PC-3 (cell line): ENCODE results near the gene MAGI1. TPM values are rescaled to one million over a fixed set of nuclear protein-coding genes. Genes with fewer than 3 reads are reported as not detected.

Source experiments
- ATAC-seq: fragments of 200-7000 bp; cut with Tn5 transposase; 2 replicates; pipeline ENCODE4 v1.9.1; 2020; ENCODE audit warnings: mild to moderate bottlenecking, moderate library complexity
- BruUV-seq: library from RNA; stranded (reverse); fragments of 400-500 nt; replicated peaks from 2 replicates; lab custom pipeline; 2021; lab: Mats Ljungman, UMichigan
- CTCF ChIA-PET: fragments of 300-600 bp; sonication (Branson Sonifier 250); formaldehyde crosslinking; loops from one replicate; lab custom pipeline; 2022; ENCODE audit warnings: antibody characterized with exemption; lab: Charles Lee
- POLR2A ChIA-PET: fragments of 300-600 bp; sonication (Branson Sonifier 250); formaldehyde crosslinking; loops from one replicate; lab custom pipeline; 2022; ENCODE audit warnings: antibody characterized with exemption; ENCODE audit not compliant: unreplicated experiment; lab: Charles Lee
- DNase-seq: peaks from one replicate; pipeline ENCODE4 v3.0.0-alpha.2; 2015
- H2AFZ ChIP-seq: fragments of 300-600 bp; sonication (generic); 2 replicates; pipeline ENCODE4 v1.6.0; 2016; ENCODE audit warnings: antibody characterized with exemption, low read length
- H3F3A ChIP-seq: fragments of 300-600 bp; sonication (generic); one replicate; pipeline ENCODE4 v1.6.0; 2017; ENCODE audit warnings: antibody characterized with exemption, low read length, control low read depth, mild to moderate bottlenecking; ENCODE audit not compliant: unreplicated experiment
- H3K27ac ChIP-seq: fragments of 300-600 bp; sonication (generic); 2 replicates; pipeline ENCODE4 v1.5.1; 2016; ENCODE audit warnings: mild to moderate bottlenecking, low read length
- H3K27me3 ChIP-seq: fragments of 300-600 bp; sonication (generic); 2 replicates; pipeline ENCODE4 v1.6.1; 2016; ENCODE audit warnings: low read length, mixed read lengths
- H3K36me3 ChIP-seq: fragments of 300-600 bp; sonication (generic); 2 replicates; pipeline ENCODE4 v1.6.1; 2016; ENCODE audit warnings: low read depth, mixed run types, low read length, mixed read lengths
- H3K4me1 ChIP-seq: fragments of 300-600 bp; sonication (generic); 2 replicates; pipeline ENCODE4 v1.5.1; 2016; ENCODE audit warnings: low read length; ENCODE audit not compliant: insufficient read depth
- H3K4me2 ChIP-seq: fragments of 300-600 bp; sonication (generic); 2 replicates; pipeline ENCODE4 v1.6.0; 2016; ENCODE audit warnings: low read length
- H3K4me3 ChIP-seq: fragments of 300-600 bp; sonication (generic); 2 replicates; pipeline ENCODE4 v1.5.1; 2016; ENCODE audit warnings: mild to moderate bottlenecking, low read length, mixed read lengths
- H3K79me2 ChIP-seq: fragments of 300-600 bp; sonication (generic); 2 replicates; pipeline ENCODE4 v1.6.1; 2017; ENCODE audit warnings: low read length, mixed read lengths
- H3K9ac ChIP-seq: fragments of 300-600 bp; sonication (generic); 2 replicates; pipeline ENCODE4 v1.6.0; 2016; ENCODE audit warnings: mild to moderate bottlenecking, low read length
- H3K9me2 ChIP-seq: fragments of 300-600 bp; sonication (generic); replicated peaks from 2 replicates; pipeline ENCODE4 v1.6.1; 2016; ENCODE audit warnings: mixed run types, low read length, mixed read lengths
- H3K9me3 ChIP-seq: fragments of 300-600 bp; sonication (generic); 2 replicates; pipeline ENCODE4 v1.6.1; 2016; ENCODE audit warnings: low read length, mixed read lengths
- H4K20me1 ChIP-seq: fragments of 300-600 bp; sonication (generic); 2 replicates; pipeline ENCODE4 v1.6.1; 2016; ENCODE audit warnings: low read length, mixed read lengths
- CTCF ChIP-seq: fragments of 300-600 bp; sonication (generic); conservative IDR thresholded peaks from 2 replicates; pipeline ENCODE4 v1.5.1; 2017; ENCODE audit warnings: antibody characterized with exemption, low read depth, mild to moderate bottlenecking, low read length
- EZH2 ChIP-seq: fragments of 300-600 bp; sonication (generic); IDR thresholded peaks from one replicate; pipeline ENCODE4 v1.6.1; 2017; ENCODE audit warnings: antibody characterized with exemption, mild to moderate bottlenecking, low read length; ENCODE audit not compliant: unreplicated experiment
- EZH2phosphoT487 ChIP-seq: fragments of 300-600 bp; sonication (generic); IDR thresholded peaks from 2 replicates; pipeline ENCODE4 v1.6.1; 2018; ENCODE audit warnings: mild to moderate bottlenecking, antibody characterized with exemption, low read length, borderline replicate concordance
- intact Hi-C: fragments of 100-400 bp; cut with micrococcal nuclease; formaldehyde crosslinking; loops from 2 replicates; pipeline ENCODE4 v1.9.0; 2023
- total RNA-seq: library from RNA; depleted of rRNA; stranded (reverse); fragments of >200 nt; gene quantifications from 2 replicates; pipeline ENCODE4 v1.2.3, GENCODE V29; 2014

MAGI1 gene
- total RNA-seq, 1 experiment from 2014 or later: 8.9 TPM

- intact Hi-C loops: no loop called here
- H3K4me3 ChIP-seq: no peak overlapping the region
Measured at GRCh38 chr3:65748326-65748725, 290.4 kb downstream of the MAGI1 start.

GRCh38 chr3:65746848-65747247 lies 291.9 kb downstream of the MAGI1 start:
- Histone ChIP-seq H3K27ac (no peak overlapping the region), H3F3A (no peaks in the 10 kb centered on the region), H3K9me2 (no peaks in the 10 kb centered on the region), H3K9me3 (no peaks in the 10 kb centered on the region), H3K27me3 (no peaks in the 10 kb centered on the region), H2AFZ (no peak overlapping the region), H3K4me3 (no peak overlapping the region), H3K9ac (no peak overlapping the region), H3K79me2 (no peaks in the 10 kb centered on the region), H3K4me1 (no peaks in the 10 kb centered on the region), H4K20me1 (no peaks in the 10 kb centered on the region), H3K36me3 (no peaks in the 10 kb centered on the region), H3K4me2 (no peak overlapping the region)
- no peak for TF ChIP-seq CTCF
- no peak for TF ChIP-seq EZH2
- TF ChIP-seq EZH2phosphoT487: no peak
- ATAC-seq: no peak
- CTCF ChIA-PET: no interaction called here
- DNase-seq: no peak
- POLR2A ChIA-PET: no interaction called here
- intact Hi-C loops: no loop called here
- no TSS peak for BruUV-seq

More at GRCh38 chr3:65748326-65748725, 290.4 kb downstream of the MAGI1 start:
- H3K27ac ChIP-seq: no peak overlapping the region
- H3F3A ChIP-seq: no peaks in the 10 kb centered on the region
- H3K9ac ChIP-seq: no peak overlapping the region
- H3K4me2 ChIP-seq: no peak overlapping the region
- no peaks in the 10 kb centered on the region for H4K20me1 ChIP-seq
- POLR2A ChIA-PET: no interaction called here
- no peaks in the 10 kb centered on the region for H3K36me3 ChIP-seq
- no peaks in the 10 kb centered on the region for H3K4me1 ChIP-seq
- H3K79me2 ChIP-seq: no peaks in the 10 kb centered on the region
- no peaks in the 10 kb centered on the region for H3K9me2 ChIP-seq
- no peaks in the 10 kb centered on the region for H3K9me3 ChIP-seq
- no peaks in the 10 kb centered on the region for H3K27me3 ChIP-seq
- CTCF ChIA-PET: no interaction called here
- ATAC-seq (no peak), DNase-seq (no peak)
- H2AFZ ChIP-seq: no peak overlapping the region
- TF ChIP-seq EZH2 (no peak), CTCF (no peak), EZH2phosphoT487 (no peak)
- no TSS peak for BruUV-seq

- Histone ChIP-seq H3K4me3 (no peak overlapping the region), H3K27ac (no peak overlapping the region), H3K9me3 (no peaks in the 10 kb centered on the region), H3K4me1 (no peaks in the 10 kb centered on the region), H3K27me3 (no peaks in the 10 kb centered on the region), H3K9me2 (no peaks in the 10 kb centered on the region), H3F3A (no peaks in the 10 kb centered on the region), H3K36me3 (no peaks in the 10 kb centered on the region), H3K9ac (no peak overlapping the region), H3K79me2 (no peaks in the 10 kb centered on the region), H2AFZ (no peak overlapping the region), H4K20me1 (no peaks in the 10 kb centered on the region), H3K4me2 (no peak overlapping the region)
- CTCF ChIA-PET: no interaction called here
- no peak for TF ChIP-seq EZH2phosphoT487
- no peak for TF ChIP-seq CTCF
- no peak for TF ChIP-seq EZH2
- DNase-seq: no peak
- intact Hi-C loops: no loop called here
- no peak for ATAC-seq
- no TSS peak for BruUV-seq
- POLR2A ChIA-PET: no interaction called here
Measured at GRCh38 chr3:65745306-65745705, 293.4 kb downstream of the MAGI1 start.
